Motor neuron (in vitro differentiated cells): ENCODE results near the gene ARHGEF19. TPM values are rescaled to one million over a fixed set of nuclear protein-coding genes. Genes with fewer than 3 reads are reported as not detected.
A peak's percentile ranks its signal among the peaks of the same experiment; 100 is the strongest.

Experiments
- ATAC-seq, 8 experiments: fragments of 200-7000 bp; cut with Tn5 transposase; replicated peaks in 6 of 8; 2 replicates each; pipeline ENCODE4 v1.8.0; 2021; ENCODE audit warnings: mild to moderate bottlenecking in 8 of 8, moderate library complexity in 8 of 8
- H3K27ac ChIP-seq, 2 donors: fragments of 250-450 bp; sonication (Bioruptor Pico); 2 replicates each; pipeline ENCODE4 v1.9.0; 2021; ENCODE audit warnings: antibody characterized with exemption in 2 of 2, mild to moderate bottlenecking in 2 of 2, moderate library complexity in 1 of 2
- H3K4me1 ChIP-seq, 2 donors: fragments of 250-450 bp; sonication (Bioruptor Pico); replicated peaks in 1 of 2; 2 replicates each; pipeline ENCODE4 v1.6.1; 2021; ENCODE audit warnings: antibody characterized with exemption in 2 of 2, mild to moderate bottlenecking in 2 of 2, moderate library complexity in 1 of 2
- H3K4me3 ChIP-seq, 5 donors: fragments of 250-450 bp; sonication (Bioruptor Pico); 2 replicates each; pipeline ENCODE4 v1.9.0; 2021; ENCODE audit warnings: antibody characterized with exemption in 5 of 5, mild to moderate bottlenecking in 5 of 5, moderate library complexity in 4 of 5
- WGBS, 10 experiments: fragments of 450-650 bp; shearing (Covaris generic); methylation state at CpG; one replicate each; pipeline ENCODE4 v1.0.0; 2022; 5-methylcytosine and 5-hydroxymethylcytosine counted together
- in situ Hi-C, 9 experiments: fragments of 400-800 bp; cut with MboI; loops; one replicate each; pipeline ENCODE4 v1.15.0; 2021; ENCODE audit warnings: low sequenced_read_pairs in 9 of 9, low pct_unique_long_range_greater_than_20kb in 2 of 9; ENCODE audit not compliant: unreplicated experiment in 9 of 9
- total RNA-seq, 8 experiments: library from RNA; unstranded; fragments of 300-600 nt; gene quantifications; 2 replicates each; pipeline versions ENCODE4 v1.2.3 to v1.2.4, GENCODE V29; 2022

The ARHGEF19 gene
- total RNA-seq, 8 experiments from 2014 or later: 2.1 to 10.6 (median 5.9) TPM

DNA sequence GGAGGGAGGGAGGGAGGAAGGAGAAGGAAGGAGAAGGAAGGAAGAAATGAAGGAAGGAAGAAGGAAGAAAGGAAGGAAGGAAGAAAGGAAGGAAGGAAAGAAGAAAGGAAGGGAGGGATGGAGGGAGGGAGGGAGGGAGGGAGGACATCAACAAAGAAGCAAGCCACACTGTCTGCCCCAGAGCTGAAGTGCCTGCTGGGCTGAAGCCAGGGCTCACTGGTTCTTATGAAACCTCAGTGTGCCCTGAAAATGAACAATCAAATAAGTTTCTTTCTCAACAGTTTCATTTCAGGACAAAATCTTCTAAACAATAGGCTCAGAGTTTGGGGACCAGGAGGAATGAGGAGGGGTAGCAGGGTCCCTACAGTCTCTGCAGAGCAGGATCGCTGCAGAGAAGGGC, 21.1 kb downstream of the ARHGEF19 start:
- Histone ChIP-seq H3K4me3 (no peak overlapping the region), H3K27ac (no peak overlapping the region), H3K4me1 (peaks cover 0 to 4% of the 10 kb centered on the region in 2 donors)
- WGBS, 10 experiments: 33 to 57% methylated on average over 1 of the region's 1 CpG; no CpG with 5 or more reads in 8 of the 10 experiments
- no peak for ATAC-seq
- in situ Hi-C loops: loop anchor here in 5 of 9 experiments (25.0 kb wide), 1 partner anchor 104 kb away; no protein-coding TSS in a partner anchor

DNA sequence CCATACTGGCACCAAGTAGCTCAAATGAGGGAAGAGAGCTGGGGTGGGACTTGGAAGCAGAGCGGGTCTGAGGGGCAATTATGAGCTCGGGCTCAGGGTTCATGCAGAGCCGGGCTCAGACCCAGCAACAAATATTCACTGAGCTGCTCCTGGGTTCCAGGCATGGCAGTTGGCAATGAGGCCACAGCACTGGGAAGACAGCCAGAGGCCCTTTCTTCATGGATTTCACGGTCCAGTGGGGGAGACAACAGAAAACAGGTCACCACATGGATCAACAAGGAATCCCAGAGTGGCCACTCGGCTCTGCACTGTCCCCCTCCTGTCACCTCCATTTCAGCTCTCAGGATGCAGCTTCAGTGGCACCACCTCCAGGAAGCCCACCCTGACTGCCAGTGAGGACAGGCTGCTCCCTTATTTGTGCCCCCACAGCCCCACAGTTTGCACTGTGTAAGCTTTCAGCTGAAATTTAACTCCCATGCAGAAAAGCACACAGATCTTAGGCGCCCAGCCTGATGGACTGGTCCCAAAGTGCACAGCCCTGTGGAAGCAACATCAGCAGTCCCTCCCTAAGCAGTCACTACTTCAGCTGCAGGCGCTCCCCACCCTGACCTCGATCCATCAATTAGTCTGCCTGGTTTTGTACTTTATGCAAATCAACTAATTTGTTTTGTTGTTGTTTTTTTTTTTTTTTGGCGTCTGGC, 22.4 kb downstream of the ARHGEF19 start:
- in situ Hi-C loops: loop anchor here (5.0 to 25.0 kb wide), 4 partner anchors 103 to 113 kb away; no protein-coding TSS in a partner anchor
- Histone ChIP-seq H3K27ac (no peak overlapping the region), H3K4me1 (peaks cover 0 to 4% of the 10 kb centered on the region in 2 donors), H3K4me3 (no peak overlapping the region)
- WGBS, 10 experiments: 0 to 62% (median 17%) methylated on average over 1 to 8 of the region's 9 CpGs; no CpG with 5 or more reads in 1 of the 10 experiments
- peak in 3 of 8 experiments; percentile 14 to 75 (median 62) for ATAC-seq

DNA sequence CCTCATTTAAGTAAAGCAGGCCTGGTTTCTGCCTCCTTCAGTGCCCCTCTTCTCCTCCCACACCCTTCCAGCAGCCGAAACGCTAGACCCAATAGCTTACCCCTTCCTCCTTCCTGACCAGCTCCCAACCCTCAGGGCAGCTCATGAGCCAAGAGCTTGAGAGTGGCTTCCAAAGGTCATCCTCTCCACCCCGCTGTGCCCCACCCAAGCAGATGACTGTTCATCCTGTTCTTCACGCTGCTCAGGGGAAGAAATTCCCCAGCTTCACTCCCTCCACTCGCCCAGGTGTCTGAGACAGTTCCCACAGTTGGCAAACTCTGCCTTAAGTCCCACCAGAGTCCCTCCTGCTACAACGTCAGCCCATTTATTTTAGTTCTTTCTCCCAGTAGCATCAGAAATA, 23.4 kb downstream of the ARHGEF19 start:
- H3K4me1 ChIP-seq: peaks cover 0 to 4% of the 10 kb centered on the region in 2 donors
- WGBS, 10 experiments: 0 to 92% (median 73%) methylated on average over 1 to 6 of the region's 6 CpGs; no CpG with 5 or more reads in 1 of the 10 experiments
- H3K27ac ChIP-seq: no peak overlapping the region
- in situ Hi-C loops: loop anchor here (5.0 to 25.0 kb wide), 4 partner anchors 102 to 112 kb away; no protein-coding TSS in a partner anchor
- peak in 3 of 8 experiments; percentile 24 to 66 (median 40) for ATAC-seq
- H3K4me3 ChIP-seq: no peak overlapping the region

- 0 to 73% (median 29%) methylated on average over 3 to 10 of the region's 15 CpGs; no CpG with 5 or more reads in 3 of the 10 experiments for WGBS, 10 experiments
- peak; percentile 48 to 89 (median 76) for ATAC-seq
- Histone ChIP-seq H3K4me3 (no peak overlapping the region), H3K4me1 (peaks cover 0 to 4% of the 10 kb centered on the region in 2 donors), H3K27ac (no peak overlapping the region)
- in situ Hi-C loops: loop anchor here (5.0 to 25.0 kb wide), 4 partner anchors 101 to 111 kb away; no protein-coding TSS in a partner anchor
Observed at GRCh38 chr1:16187748-16188401, 24.6 kb downstream of the ARHGEF19 start.

GRCh38 chr1:16186655-16187235, 25.7 kb downstream of the ARHGEF19 start:
- Histone ChIP-seq H3K27ac (no peak overlapping the region), H3K4me3 (no peak overlapping the region), H3K4me1 (peaks cover 0 to 4% of the 10 kb centered on the region in 2 donors)
- in situ Hi-C loops: loop anchor here (5.0 to 25.0 kb wide), 4 partner anchors 99 to 109 kb away; no protein-coding TSS in a partner anchor
- WGBS, 10 experiments: 77 to 95% (median 89%) methylated on average over 2 to 8 of the region's 9 CpGs; no CpG with 5 or more reads in 2 of the 10 experiments
- no peak for ATAC-seq

- ATAC-seq: no peak
- Histone ChIP-seq H3K4me1 (peaks cover 0 to 10% of the 10 kb centered on the region in 2 donors), H3K27ac (no peak overlapping the region), H3K4me3 (no peak overlapping the region)
- in situ Hi-C loops: loop anchor here (5.0 to 25.0 kb wide), 4 partner anchors 97 to 107 kb away; no protein-coding TSS in a partner anchor
- 77 to 100% (median 82%) methylated on average over 1 to 7 of the region's 10 CpGs; no CpG with 5 or more reads in 1 of the 10 experiments for WGBS, 10 experiments
Observed at GRCh38 chr1:16184557-16185303, 27.7 kb downstream of the ARHGEF19 start.

DNA sequence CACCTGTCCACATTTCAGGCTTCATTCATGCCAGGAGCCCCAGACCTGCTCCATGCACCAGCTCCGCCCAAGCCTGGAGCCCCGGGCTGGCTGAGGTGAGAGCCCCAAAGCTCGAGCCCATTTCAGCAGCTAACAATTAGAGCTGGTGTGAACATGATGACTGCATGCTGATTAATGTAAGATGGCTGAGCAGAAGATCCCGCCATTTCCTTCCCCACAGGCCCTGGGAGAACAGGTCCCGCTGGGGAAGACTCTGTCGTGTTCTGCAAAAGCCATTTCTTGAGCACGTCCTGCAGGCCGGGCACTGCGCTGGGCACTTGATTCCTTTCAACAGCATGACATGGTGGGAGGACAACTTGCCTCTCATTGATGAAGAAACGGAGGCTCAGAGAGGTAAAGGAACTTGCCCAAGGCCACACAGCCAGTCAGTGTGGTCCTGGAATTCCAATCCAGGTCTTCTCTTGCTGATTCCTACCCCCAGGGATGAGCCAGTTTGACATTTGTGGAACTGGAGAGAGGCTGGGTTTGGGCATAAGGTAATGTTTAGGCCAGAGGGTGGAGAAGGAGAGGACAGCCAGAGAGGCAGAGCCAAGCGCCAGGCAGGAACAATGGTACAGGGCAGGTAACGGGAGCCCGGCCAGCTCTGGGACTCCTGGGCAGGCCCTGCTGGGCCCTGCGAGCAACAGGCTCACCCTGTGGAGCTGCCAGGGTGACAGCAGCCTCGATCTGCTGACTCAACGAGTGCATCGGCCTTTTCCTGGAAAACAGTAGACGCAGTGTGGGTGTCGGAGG, 28.5 kb downstream of the ARHGEF19 start:
- Histone ChIP-seq H3K27ac (no peak overlapping the region), H3K4me3 (no peak overlapping the region), H3K4me1 (peaks cover 0 to 10% of the 10 kb centered on the region in 2 donors)
- no peak for ATAC-seq
- 81 to 100% (median 88%) methylated on average over 1 to 15 of the region's 19 CpGs; no CpG with 5 or more reads in 3 of the 10 experiments for WGBS, 10 experiments
- in situ Hi-C loops: loop anchor here in 7 of 9 experiments (10.0 to 25.0 kb wide), 2 partner anchors 97 to 99 kb away; no protein-coding TSS in a partner anchor

- Histone ChIP-seq H3K4me1 (peaks cover 0 to 10% of the 10 kb centered on the region in 2 donors), H3K27ac (no peak overlapping the region), H3K4me3 (no peak overlapping the region)
- ATAC-seq: peak in 1 of 8 experiments; percentile 9
- WGBS, 10 experiments: 6 to 100% (median 80%) methylated on average over 2 to 11 of the region's 13 CpGs
- in situ Hi-C loops: loop anchor here in 7 of 9 experiments (10.0 to 25.0 kb wide), 2 partner anchors 96 to 98 kb away; no protein-coding TSS in a partner anchor
Observed at GRCh38 chr1:16183179-16183578, 29.3 kb downstream of the ARHGEF19 start.

DNA sequence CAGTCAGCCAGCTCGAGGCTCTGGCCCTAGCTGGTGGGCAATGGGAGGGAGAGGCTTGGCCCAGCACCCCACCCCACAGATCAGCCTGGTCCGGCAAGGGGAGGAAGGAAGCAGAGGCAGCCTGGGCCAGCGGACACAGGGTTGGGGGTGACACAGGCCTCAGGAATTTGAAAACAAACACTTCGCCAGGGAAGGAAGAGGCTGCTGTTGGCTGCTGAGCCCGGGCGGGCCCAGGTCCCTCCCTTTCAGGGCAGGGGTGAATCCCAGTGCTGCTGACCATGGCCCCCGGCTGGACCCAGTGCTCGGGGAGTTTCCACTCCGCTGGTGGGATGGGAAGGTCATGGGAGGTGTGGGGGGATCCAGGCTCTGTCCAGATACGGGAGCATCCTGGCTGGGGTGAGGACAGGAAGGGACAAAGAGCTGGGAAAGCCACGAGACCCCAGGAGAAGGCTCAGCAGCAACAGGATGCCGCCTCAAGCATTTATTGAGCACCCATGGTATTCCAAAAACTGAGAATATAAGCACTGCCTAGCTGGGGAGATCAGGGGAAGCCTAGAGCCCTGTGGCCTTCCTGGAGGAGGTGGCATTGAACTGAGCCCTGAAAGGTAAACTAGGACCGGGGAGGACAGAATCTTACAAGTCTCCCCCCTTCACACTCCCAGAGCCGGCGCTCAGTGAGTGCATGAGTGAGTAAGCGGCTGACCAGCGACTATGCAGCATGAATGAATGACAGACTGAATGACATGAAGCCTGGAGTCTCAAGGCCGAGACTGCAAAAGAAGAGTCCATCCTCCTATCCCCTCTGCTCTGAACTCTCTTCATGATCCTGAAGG, 30.3 kb downstream of the ARHGEF19 start:
- in situ Hi-C loops: loop anchor here in 7 of 9 experiments (10.0 to 25.0 kb wide), 2 partner anchors 95 to 97 kb away; no protein-coding TSS in a partner anchor
- ATAC-seq: peak; percentile 79 to 99 (median 91)
- peak overlapping the region in 1 of 2 donors; percentile 39 for H3K27ac ChIP-seq
- WGBS, 10 experiments: 0 to 100% (median 68%) methylated on average over 1 to 13 of the region's 18 CpGs; no CpG with 5 or more reads in 2 of the 10 experiments
- H3K4me3 ChIP-seq: no peak overlapping the region
- H3K4me1 ChIP-seq: peaks cover 0 to 10% of the 10 kb centered on the region in 2 donors

GRCh38 chr1:16180291-16180824, 32.1 kb downstream of the ARHGEF19 start:
- no peak overlapping the region for H3K4me3 ChIP-seq
- in situ Hi-C loops: loop anchor here in 7 of 9 experiments (10.0 to 25.0 kb wide), 2 partner anchors 93 to 96 kb away; no protein-coding TSS in a partner anchor

More at GRCh38 chr1:16180291-16180824, 32.1 kb downstream of the ARHGEF19 start:
- Histone ChIP-seq H3K4me1 (peaks cover 10 to 25% of the 10 kb centered on the region in 2 donors), H3K27ac (no peak overlapping the region)
- peak in 5 of 8 experiments; percentile 27 to 49 (median 34) for ATAC-seq
- 67 to 91% (median 78%) methylated on average over 1 to 13 of the region's 13 CpGs; no CpG with 5 or more reads in 2 of the 10 experiments for WGBS, 10 experiments
